Lower leg skin (tissue), 3 donors: ENCODE data around the gene UBE2C.

ENCODE experiments used
- CTCF ChIP-seq, 3 donors: fragments of 450-650 bp; IDR thresholded peaks; one replicate each; pipeline ENCODE4 v1.5.1; 2016; ENCODE audit warnings: antibody characterized with exemption in 3 of 3, mild to moderate bottlenecking in 3 of 3, moderate library complexity in 2 of 3
- POLR2A ChIP-seq, 2 donors: fragments of 450-650 bp; IDR thresholded peaks; one replicate each; pipeline ENCODE4 v1.6.1; 2016 to 2017; ENCODE audit warnings: antibody characterized with exemption in 2 of 2, mild to moderate bottlenecking in 1 of 2, moderate library complexity in 1 of 2

DNA sequence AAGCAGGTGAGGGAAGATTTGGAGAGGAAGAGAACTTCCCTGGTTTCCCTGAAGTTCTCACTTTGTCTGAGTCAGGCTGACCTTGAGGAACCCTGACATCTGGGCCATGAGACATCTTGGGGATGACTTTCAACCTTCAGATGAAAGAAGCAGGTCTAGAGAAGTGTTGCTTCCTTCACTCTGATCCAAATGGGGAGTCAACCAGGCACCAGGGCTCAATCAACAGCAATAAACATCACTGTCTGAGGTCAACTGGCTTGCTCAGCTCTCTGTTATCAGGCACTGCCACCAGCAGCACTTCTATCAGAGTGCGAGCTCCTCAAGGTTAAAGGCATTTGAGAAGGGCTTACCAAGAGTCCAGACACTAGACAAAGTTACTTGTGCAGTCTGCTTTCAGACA lies 38.5 kb downstream of the UBE2C start:
- no peak for TF ChIP-seq CTCF (IDR thresholded peaks at IDR 0.05)
- no peak for TF ChIP-seq POLR2A (IDR thresholded peaks at IDR 0.05)
